Activated naive CD4-positive, alpha-beta T cell treated with anti-CD3 and anti-CD28 coated beads for 36 hours (primary cell): ENCODE results near the gene INPP5A. TPM values are rescaled to one million over a fixed set of nuclear protein-coding genes. Genes with fewer than 3 reads are reported as not detected.

Source experiments
- CTCF ChIA-PET: fragments of 350-600 bp; sonication (Branson Sonifier 250); formaldehyde crosslinking; loops from one replicate; lab custom pipeline; 2021; ENCODE audit warnings: antibody characterized with exemption; lab: Charles Lee
- DNase-seq: peaks from one replicate; pipeline ENCODE4 v3.0.0-alpha.2; 2020
- H3K27ac Mint-ChIP-seq: one replicate; pipeline ENCODE4 v1.8.0; 2021; ENCODE audit warnings: mild to moderate bottlenecking, mixed read lengths
- H3K27me3 Mint-ChIP-seq: one replicate; pipeline ENCODE4 v1.8.0; 2021; ENCODE audit warnings: low read depth, mixed read lengths
- H3K36me3 Mint-ChIP-seq: one replicate; pipeline ENCODE4 v1.8.0; 2021; ENCODE audit warnings: low read depth, mixed read lengths
- H3K4me1 Mint-ChIP-seq: one replicate; pipeline ENCODE4 v1.8.0; 2021; ENCODE audit warnings: low read depth, mixed read lengths
- H3K4me3 Mint-ChIP-seq: one replicate; pipeline ENCODE4 v1.8.0; 2021; ENCODE audit warnings: mild to moderate bottlenecking, moderate library complexity, mixed read lengths
- H3K9me3 Mint-ChIP-seq: one replicate; pipeline ENCODE4 v1.8.0; 2021; ENCODE audit warnings: mixed read lengths
- intact Hi-C: fragments of 100-400 bp; cut with micrococcal nuclease; formaldehyde crosslinking; loops from one replicate; pipeline ENCODE4 v1.15.1; 2023
- total RNA-seq, 2 experiments: library from RNA; stranded (reverse); gene quantifications; one replicate each; pipeline ENCODE4 v1.2.3, GENCODE V29; 2021

The INPP5A gene
- total RNA-seq, 2 experiments from 2014 or later = 17.3 to 19.5 TPM

GRCh38 chr10:132826524-132827422 is 289.2 kb downstream of the INPP5A start:
- Mint-ChIP-seq H3K27ac (no peak overlapping the region), H3K4me1 (no peaks in the 10 kb centered on the region), H3K27me3 (no peaks in the 10 kb centered on the region), H3K36me3 (no peaks in the 10 kb centered on the region), H3K4me3 (no peak overlapping the region), H3K9me3 (no peaks in the 10 kb centered on the region)
- CTCF ChIA-PET = no interaction called here
- DNase-seq = no peak
- intact Hi-C loops = no loop called here

- CTCF ChIA-PET = no interaction called here
- Mint-ChIP-seq H3K27me3 (no peaks in the 10 kb centered on the region), H3K36me3 (no peaks in the 10 kb centered on the region), H3K9me3 (no peaks in the 10 kb centered on the region), H3K4me1 (no peaks in the 10 kb centered on the region), H3K27ac (no peak overlapping the region), H3K4me3 (no peak overlapping the region)
- DNase-seq = no peak
- intact Hi-C loops = no loop called here
These were observed 289.8 kb downstream of the INPP5A start for GRCh38 chr10:132827423-132827789.

- no peaks in the 10 kb centered on the region for H3K4me1 Mint-ChIP-seq
- CTCF ChIA-PET = no interaction called here
- no peaks in the 10 kb centered on the region for H3K9me3 Mint-ChIP-seq
- no peak overlapping the region for H3K4me3 Mint-ChIP-seq
- H3K36me3 Mint-ChIP-seq = no peaks in the 10 kb centered on the region
- H3K27me3 Mint-ChIP-seq = no peaks in the 10 kb centered on the region
- DNase-seq = no peak
- no peak overlapping the region for H3K27ac Mint-ChIP-seq
- intact Hi-C loops = no loop called here
These were observed 290.4 kb downstream of the INPP5A start for GRCh38 chr10:132827861-132828539.

- Mint-ChIP-seq H3K27ac (no peak overlapping the region), H3K36me3 (no peaks in the 10 kb centered on the region)
- intact Hi-C loops = no loop called here
These were observed 291.1 kb downstream of the INPP5A start for GRCh38 chr10:132828681-132829080.

GRCh38 chr10:132829403-132829802 is 291.8 kb downstream of the INPP5A start:
- H3K9me3 Mint-ChIP-seq = no peaks in the 10 kb centered on the region
- H3K27me3 Mint-ChIP-seq = no peaks in the 10 kb centered on the region
- intact Hi-C loops = no loop called here
- H3K4me3 Mint-ChIP-seq = no peak overlapping the region
- no peak overlapping the region for H3K27ac Mint-ChIP-seq
- DNase-seq = no peak
- H3K4me1 Mint-ChIP-seq = no peaks in the 10 kb centered on the region
- CTCF ChIA-PET = no interaction called here
- no peaks in the 10 kb centered on the region for H3K36me3 Mint-ChIP-seq

More at GRCh38 chr10:132828681-132829080, 291.1 kb downstream of the INPP5A start:
- H3K9me3 Mint-ChIP-seq = no peaks in the 10 kb centered on the region
- CTCF ChIA-PET = no interaction called here
- H3K27me3 Mint-ChIP-seq = no peaks in the 10 kb centered on the region
- H3K4me3 Mint-ChIP-seq = no peak overlapping the region
- H3K4me1 Mint-ChIP-seq = no peaks in the 10 kb centered on the region
- no peak for DNase-seq

GRCh38 chr10:132832186-132832969 is 294.8 kb downstream of the INPP5A start:
- Mint-ChIP-seq H3K27ac (no peak overlapping the region), H3K27me3 (peaks cover 3% of the 10 kb centered on the region), H3K4me3 (no peak overlapping the region), H3K4me1 (no peaks in the 10 kb centered on the region), H3K36me3 (no peaks in the 10 kb centered on the region), H3K9me3 (peaks cover 3% of the 10 kb centered on the region)
- CTCF ChIA-PET = no interaction called here
- no peak for DNase-seq
- intact Hi-C loops = no loop called here

Other genes starting within 250 kb of the INPP5A start
- 10 to 100 TPM; 16.5 to 16.6 TPM for gene STK32C, start 229.8 kb upstream of the INPP5A start, total RNA-seq
- 1 to 10 TPM; 1.5 to 1.9 TPM for gene LRRC27, start 205.6 kb upstream of the INPP5A start, total RNA-seq
- gene PWWP2B, start 140.6 kb upstream of the INPP5A start, total RNA-seq = 1 to 10 TPM; 1.5 to 2.2 TPM
- gene NKX6-2, start 248.4 kb downstream of the INPP5A start, total RNA-seq = not detected